Parathyroid adenoma (tissue), 2 donors: Measurements from ENCODE around the gene KY.

Experiments used
- H2AFZ ChIP-seq: fragments of 300-600 bp; sonication (generic); one replicate; pipeline ENCODE4 v1.7.0; 2017; ENCODE audit warnings: antibody characterized with exemption, mild to moderate bottlenecking
- H3K27ac ChIP-seq: fragments of 300-600 bp; sonication (generic); one replicate; pipeline ENCODE4 v1.7.0; 2017
- H3K27me3 ChIP-seq: fragments of 300-600 bp; sonication (generic); one replicate; pipeline ENCODE4 v1.7.0; 2017; ENCODE audit warnings: low read length; ENCODE audit not compliant: control insufficient read depth, insufficient read depth
- H3K36me3 ChIP-seq: fragments of 300-600 bp; sonication (generic); one replicate; pipeline ENCODE4 v1.7.0; 2017; ENCODE audit warnings: low read length; ENCODE audit not compliant: control insufficient read depth, insufficient read depth
- H3K4me1 ChIP-seq: fragments of 300-600 bp; sonication (generic); one replicate; pipeline ENCODE4 v1.7.0; 2017; ENCODE audit warnings: control low read depth
- H3K4me2 ChIP-seq: fragments of 300-600 bp; sonication (generic); one replicate; pipeline ENCODE4 v1.7.0; 2017; ENCODE audit warnings: low read length
- H3K4me3 ChIP-seq: fragments of 300-600 bp; sonication (generic); one replicate; pipeline ENCODE4 v1.7.0; 2017; ENCODE audit warnings: low read depth, low read length
- H3K79me2 ChIP-seq: fragments of 300-600 bp; sonication (generic); one replicate; pipeline ENCODE4 v1.7.0; 2017; ENCODE audit warnings: control low read depth
- H3K9ac ChIP-seq: fragments of 300-600 bp; sonication (generic); one replicate; pipeline ENCODE4 v1.7.0; 2017; ENCODE audit warnings: mild to moderate bottlenecking
- H3K9me3 ChIP-seq: fragments of 300-600 bp; sonication (generic); one replicate; pipeline ENCODE4 v1.7.0; 2017; ENCODE audit warnings: low read length; ENCODE audit not compliant: control insufficient read depth
- TF ChIP-seq, protein P1 (sequence below): fragments of 300-600 bp; sonication (generic); IDR thresholded peaks from one replicate; pipeline ENCODE4 v1.7.0; 2017; ENCODE audit warnings: antibody characterized with exemption, mild to moderate bottlenecking
- donor health status: primary hyperparathyroidism.

Gene KY

DNA sequence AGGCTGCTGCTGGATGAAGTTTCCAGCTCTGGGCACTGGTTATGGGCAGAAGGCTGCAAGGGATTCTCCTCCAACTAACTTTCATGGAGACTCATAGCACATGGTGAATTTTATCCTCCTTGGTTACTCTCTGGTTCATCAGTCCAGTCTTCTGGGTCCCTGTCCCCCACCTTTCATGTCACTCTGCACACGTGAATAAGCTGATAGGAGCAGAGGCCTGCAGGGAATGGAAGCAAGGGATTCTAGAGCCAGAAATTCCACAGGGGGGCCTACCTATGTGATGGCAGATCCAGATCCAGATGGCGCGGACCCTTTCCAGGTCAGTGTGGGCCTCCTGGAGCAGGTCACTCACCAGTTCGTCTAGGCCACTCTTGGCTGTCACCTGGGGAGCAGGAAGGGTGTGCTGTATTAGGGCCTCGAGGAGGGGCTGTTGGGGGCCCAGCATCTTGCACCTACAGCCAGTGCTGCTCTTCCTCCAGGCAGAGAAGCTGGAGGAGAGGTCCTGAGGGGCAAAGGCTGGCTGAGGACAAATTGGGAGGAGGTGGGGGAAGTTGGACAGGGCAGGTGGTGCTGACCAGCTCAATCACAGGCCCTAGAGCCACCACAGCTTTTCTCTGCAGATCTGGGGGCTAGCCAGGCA, 30.2 kb downstream of the KY start:
- TF ChIP-seq, protein P1, sequence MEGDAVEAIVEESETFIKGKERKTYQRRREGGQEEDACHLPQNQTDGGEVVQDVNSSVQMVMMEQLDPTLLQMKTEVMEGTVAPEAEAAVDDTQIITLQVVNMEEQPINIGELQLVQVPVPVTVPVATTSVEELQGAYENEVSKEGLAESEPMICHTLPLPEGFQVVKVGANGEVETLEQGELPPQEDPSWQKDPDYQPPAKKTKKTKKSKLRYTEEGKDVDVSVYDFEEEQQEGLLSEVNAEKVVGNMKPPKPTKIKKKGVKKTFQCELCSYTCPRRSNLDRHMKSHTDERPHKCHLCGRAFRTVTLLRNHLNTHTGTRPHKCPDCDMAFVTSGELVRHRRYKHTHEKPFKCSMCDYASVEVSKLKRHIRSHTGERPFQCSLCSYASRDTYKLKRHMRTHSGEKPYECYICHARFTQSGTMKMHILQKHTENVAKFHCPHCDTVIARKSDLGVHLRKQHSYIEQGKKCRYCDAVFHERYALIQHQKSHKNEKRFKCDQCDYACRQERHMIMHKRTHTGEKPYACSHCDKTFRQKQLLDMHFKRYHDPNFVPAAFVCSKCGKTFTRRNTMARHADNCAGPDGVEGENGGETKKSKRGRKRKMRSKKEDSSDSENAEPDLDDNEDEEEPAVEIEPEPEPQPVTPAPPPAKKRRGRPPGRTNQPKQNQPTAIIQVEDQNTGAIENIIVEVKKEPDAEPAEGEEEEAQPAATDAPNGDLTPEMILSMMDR, result no peak
- no peak overlapping the region for H3K4me3 ChIP-seq

DNA sequence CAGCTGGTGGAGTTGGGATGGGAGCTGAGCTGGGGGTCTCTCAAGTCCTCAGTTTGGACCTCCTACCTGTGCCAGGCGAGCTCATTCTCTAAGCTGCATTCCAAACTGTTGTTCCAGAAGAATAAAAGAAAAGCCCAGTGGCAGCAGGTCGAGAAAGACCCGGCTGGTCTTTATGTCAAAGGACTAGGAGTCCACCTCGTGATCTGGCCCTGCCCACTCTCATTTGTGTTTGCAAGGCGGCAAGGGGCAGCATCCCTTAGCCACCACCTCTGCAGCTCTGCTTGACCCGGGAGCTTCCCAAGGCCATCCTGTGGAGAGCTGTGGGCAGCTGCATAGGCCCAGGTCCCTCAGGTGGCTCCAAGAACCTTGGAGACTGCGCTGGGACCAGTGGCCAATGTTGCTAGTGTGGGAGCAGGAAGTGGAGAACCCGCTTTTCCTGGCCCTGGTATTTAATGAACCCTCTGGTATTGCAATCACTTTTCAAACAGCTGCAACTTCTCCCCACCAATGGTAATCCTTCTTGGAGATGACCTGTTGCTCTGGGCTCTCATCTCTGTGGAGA, 30.9 kb downstream of the KY start:
- Histone ChIP-seq H3K79me2 (no peaks in the 10 kb centered on the region), H3K4me2 (no peak overlapping the region), H3K4me3 (no peak overlapping the region), H3K9me3 (no peaks in the 10 kb centered on the region), H3K27me3 (no peaks in the 10 kb centered on the region), H3K27ac (no peak overlapping the region), H3K36me3 (no peaks in the 10 kb centered on the region), H3K4me1 (no peaks in the 10 kb centered on the region), H2AFZ (no peak overlapping the region), H3K9ac (no peak overlapping the region)
- TF ChIP-seq, protein P1, result no peak

More for the DNA sequence above, 30.2 kb downstream of the KY start:
- H3K27ac ChIP-seq, result no peak overlapping the region
- H2AFZ ChIP-seq, result no peak overlapping the region
- H3K4me1 ChIP-seq, result no peaks in the 10 kb centered on the region
- no peak overlapping the region for H3K9ac ChIP-seq
- no peaks in the 10 kb centered on the region for H3K27me3 ChIP-seq
- H3K4me2 ChIP-seq, result no peak overlapping the region
- no peaks in the 10 kb centered on the region for H3K9me3 ChIP-seq
- H3K36me3 ChIP-seq, result no peaks in the 10 kb centered on the region
- H3K79me2 ChIP-seq, result no peaks in the 10 kb centered on the region

- no peaks in the 10 kb centered on the region for H3K27me3 ChIP-seq
- H3K36me3 ChIP-seq, result no peaks in the 10 kb centered on the region
- H3K4me2 ChIP-seq, result no peak overlapping the region
- no peaks in the 10 kb centered on the region for H3K4me1 ChIP-seq
- TF ChIP-seq, protein P1, result no peak
- no peaks in the 10 kb centered on the region for H3K79me2 ChIP-seq
- H3K4me3 ChIP-seq, result no peak overlapping the region
- no peak overlapping the region for H2AFZ ChIP-seq
- no peak overlapping the region for H3K9ac ChIP-seq
- H3K9me3 ChIP-seq, result no peaks in the 10 kb centered on the region
- H3K27ac ChIP-seq, result no peak overlapping the region
Observed at GRCh38 chr3:134619301-134619615, 31.6 kb downstream of the KY start.

GRCh38 chr3:134618478-134619300, 32.1 kb downstream of the KY start:
- no peak overlapping the region for H3K4me3 ChIP-seq
- no peaks in the 10 kb centered on the region for H3K79me2 ChIP-seq
- H3K9ac ChIP-seq, result no peak overlapping the region
- H3K9me3 ChIP-seq, result no peaks in the 10 kb centered on the region
- no peaks in the 10 kb centered on the region for H3K36me3 ChIP-seq
- TF ChIP-seq, protein P1, result no peak
- H3K27ac ChIP-seq, result no peak overlapping the region
- no peaks in the 10 kb centered on the region for H3K4me1 ChIP-seq
- H3K27me3 ChIP-seq, result no peaks in the 10 kb centered on the region
- no peak overlapping the region for H2AFZ ChIP-seq
- H3K4me2 ChIP-seq, result no peak overlapping the region
